Naive thymus-derived CD8-positive, alpha-beta T cell (primary cell): Measurements from ENCODE around the gene MEAK7. TPM values are rescaled to one million over a fixed set of nuclear protein-coding genes. Genes with fewer than 3 reads are reported as not detected.

Source experiments
- ATAC-seq, 2 donors: fragments of 150-1000 bp; cut with Tn5 transposase in 1 of 2; sonication (Bioruptor Pico), chemical (Tn5 transposase) in 1 of 2; 1 replicate in 1 of 2; 2 replicates in 1 of 2; pipeline ENCODE4 v1.10.0; 2021; ENCODE audit warnings: mild to moderate bottlenecking in 2 of 2, moderate library complexity in 2 of 2
- POLR2A ChIA-PET: fragments of 350-600 bp; sonication (Branson Sonifier 250); formaldehyde crosslinking; loops from one replicate; lab custom pipeline; 2021; ENCODE audit warnings: antibody characterized with exemption; lab: Charles Lee
- DNase-seq, 10 donors: peaks; one replicate each; pipeline versions ENCODE4 v3.0.0 to v3.0.0-alpha.2; 2020 to 2022
- H3K27ac Mint-ChIP-seq, 10 donors: one replicate each; pipeline ENCODE4 v1.8.0; 2020 to 2022; ENCODE audit warnings: mild to moderate bottlenecking in 10 of 10, mixed read lengths in 10 of 10, moderate library complexity in 4 of 10, inconsistent platforms in 1 of 10
- H3K27me3 Mint-ChIP-seq, 5 donors: one replicate each; pipeline ENCODE4 v1.8.0; 2021 to 2022; ENCODE audit warnings: mixed read lengths in 5 of 5
- H3K36me3 Mint-ChIP-seq, 3 donors: one replicate each; pipeline ENCODE4 v1.8.0; 2020 to 2022; ENCODE audit warnings: mixed read lengths in 3 of 3, mild to moderate bottlenecking in 2 of 3, inconsistent platforms in 1 of 3
- H3K4me1 Mint-ChIP-seq, 4 donors: one replicate each; pipeline ENCODE4 v1.8.0; 2021 to 2022; ENCODE audit warnings: mixed read lengths in 4 of 4
- H3K4me3 Mint-ChIP-seq, 10 donors: one replicate each; pipeline ENCODE4 v1.8.0; 2020 to 2022; ENCODE audit warnings: mild to moderate bottlenecking in 10 of 10, mixed read lengths in 10 of 10, moderate library complexity in 6 of 10, inconsistent platforms in 1 of 10
- H3K9me3 Mint-ChIP-seq, 9 donors: one replicate each; pipeline ENCODE4 v1.8.0; 2020 to 2022; ENCODE audit warnings: mixed read lengths in 9 of 9, mild to moderate bottlenecking in 3 of 9, inconsistent platforms in 1 of 9, moderate library complexity in 1 of 9
- polyA plus RNA-seq, 3 donors: library from polyadenylated mRNA; unstranded; fragments of 300-500 nt; fragmentation: Illumina TruSeq; gene quantifications; one replicate each; pipeline ENCODE4 v1.2.3, GENCODE V29; 2021
- total RNA-seq, 8 experiments: library from RNA in 2 of 8; stranded (reverse) in 2 of 8; gene quantifications; one replicate each; pipeline ENCODE4 v1.2.3 and lab custom pipeline; 2021 to 2026

Gene MEAK7
- total and polyA plus RNA-seq, 5 experiments from 2014 or later = 3.7 to 8.9 (median 6.7) TPM

DNA sequence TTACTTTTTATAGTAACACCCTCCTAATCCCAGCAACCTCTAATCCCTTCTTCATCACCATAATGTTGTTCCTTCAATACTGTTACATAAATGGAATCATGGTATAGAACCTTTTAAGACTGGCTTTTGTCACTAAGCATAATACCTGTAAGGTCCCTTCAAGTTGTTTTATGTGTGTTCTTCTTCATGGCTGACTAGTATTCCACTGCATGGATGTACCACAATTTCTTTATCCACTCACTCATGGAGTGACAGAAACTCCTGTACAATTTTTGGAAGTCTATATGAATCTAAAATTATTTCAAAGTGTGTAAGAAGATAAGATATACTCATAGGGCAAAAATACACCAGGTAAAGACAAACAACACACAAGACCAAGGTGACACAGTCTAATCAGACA lies 36.8 kb downstream of the MEAK7 start:
- Mint-ChIP-seq H3K27me3 (no peaks in the 10 kb centered on the region), H3K9me3 (peaks cover 0 to 18% (median 9%) of the 10 kb centered on the region in 9 donors), H3K27ac (no peak overlapping the region), H3K4me3 (peak overlapping the region in 1 of 10 donors; percentile 12), H3K36me3 (peaks cover 5 to 27% (median 23%) of the 10 kb centered on the region in 3 donors), H3K4me1 (no peaks in the 10 kb centered on the region)
- POLR2A ChIA-PET = no interaction called here
- DNase-seq (no peak), ATAC-seq (no peak)

DNA sequence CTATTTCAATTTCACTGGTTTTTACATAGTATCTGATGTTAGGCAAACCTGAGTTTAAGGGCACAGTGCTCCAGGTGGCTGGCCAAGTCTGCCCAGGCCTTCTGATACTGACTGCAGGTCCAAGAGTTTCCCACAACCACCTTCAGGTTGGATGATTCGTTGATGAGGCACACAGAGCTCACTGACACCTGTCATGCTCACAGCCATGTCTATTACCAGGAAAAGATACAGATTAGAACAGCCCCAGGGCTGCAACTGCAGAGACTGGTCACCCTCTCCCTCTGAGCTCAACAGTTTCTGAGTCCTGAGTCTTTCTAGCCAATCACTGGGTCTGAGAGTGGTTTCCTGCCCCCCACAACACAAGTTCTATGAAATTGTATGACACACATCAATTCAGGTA lies 37.2 kb downstream of the MEAK7 start:
- POLR2A ChIA-PET = no interaction called here
- peaks cover 5 to 27% (median 23%) of the 10 kb centered on the region in 3 donors for H3K36me3 Mint-ChIP-seq

DNA sequence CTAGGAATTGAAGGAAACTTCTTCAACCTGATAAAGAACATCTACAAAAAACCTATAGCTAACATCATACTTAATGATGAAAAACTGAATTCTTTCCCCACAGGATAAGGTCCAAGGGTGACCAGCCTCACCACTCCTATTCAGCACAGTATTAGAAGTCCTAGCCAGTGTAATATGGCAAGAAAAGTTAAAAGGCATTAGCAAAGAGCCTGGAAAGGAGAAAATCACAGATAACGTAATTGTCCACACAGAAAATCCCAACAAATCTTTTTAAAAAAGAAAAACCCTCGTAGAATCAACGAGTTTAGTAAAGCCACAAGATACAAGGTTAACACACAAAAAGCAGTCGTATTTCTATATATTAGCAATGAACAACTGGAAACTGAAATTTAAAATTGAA lies 37.8 kb downstream of the MEAK7 start:
- H3K27ac Mint-ChIP-seq = no peak overlapping the region
- H3K4me1 Mint-ChIP-seq = peaks cover 0 to 4% (median under 1%) of the 10 kb centered on the region in 4 donors
- peaks cover 0 to 18% (median 9%) of the 10 kb centered on the region in 9 donors for H3K9me3 Mint-ChIP-seq
- DNase-seq = no peak
- POLR2A ChIA-PET = no interaction called here
- no peak for ATAC-seq
- no peak overlapping the region for H3K4me3 Mint-ChIP-seq
- H3K36me3 Mint-ChIP-seq = peaks cover 5 to 24% (median 22%) of the 10 kb centered on the region in 3 donors
- H3K27me3 Mint-ChIP-seq = no peaks in the 10 kb centered on the region

More for the DNA sequence above, 37.2 kb downstream of the MEAK7 start:
- Mint-ChIP-seq H3K27me3 (no peaks in the 10 kb centered on the region), H3K4me1 (no peaks in the 10 kb centered on the region), H3K9me3 (peaks cover 0 to 18% (median 9%) of the 10 kb centered on the region in 9 donors), H3K4me3 (no peak overlapping the region), H3K27ac (no peak overlapping the region)
- ATAC-seq (no peak), DNase-seq (peak in 1 of 10 donors; percentile 7)

DNA sequence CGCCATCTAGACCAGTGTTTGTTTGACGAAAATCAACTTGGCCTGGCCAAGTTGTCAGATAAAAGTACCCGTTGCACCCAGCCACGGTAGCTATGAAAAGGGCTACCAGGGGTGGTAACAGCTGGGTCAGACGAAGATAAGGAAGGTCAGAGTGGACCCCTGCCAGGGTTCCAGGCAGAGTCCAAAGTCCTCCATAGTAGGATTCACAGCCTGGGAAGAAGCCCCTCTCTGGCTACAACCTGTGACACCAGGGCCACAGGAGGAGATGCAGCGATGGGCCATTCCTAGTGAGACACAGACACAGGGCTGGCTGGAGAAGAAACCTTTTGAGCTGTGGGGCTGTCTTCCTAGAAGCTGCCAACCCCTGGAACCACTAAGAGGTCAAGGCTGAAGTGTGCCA lies 39.3 kb downstream of the MEAK7 start:
- peaks cover 0 to 7% (median 3%) of the 10 kb centered on the region in 4 donors for H3K4me1 Mint-ChIP-seq
- H3K27ac Mint-ChIP-seq = no peak overlapping the region
- ATAC-seq (no peak), DNase-seq (peak in 1 of 10 donors; percentile 14)
- peaks cover 0 to 18% (median 9%) of the 10 kb centered on the region in 9 donors for H3K9me3 Mint-ChIP-seq
- H3K4me3 Mint-ChIP-seq = no peak overlapping the region
- POLR2A ChIA-PET = no interaction called here
- H3K27me3 Mint-ChIP-seq = no peaks in the 10 kb centered on the region
- H3K36me3 Mint-ChIP-seq = peaks cover 5 to 23% (median 21%) of the 10 kb centered on the region in 3 donors

DNA sequence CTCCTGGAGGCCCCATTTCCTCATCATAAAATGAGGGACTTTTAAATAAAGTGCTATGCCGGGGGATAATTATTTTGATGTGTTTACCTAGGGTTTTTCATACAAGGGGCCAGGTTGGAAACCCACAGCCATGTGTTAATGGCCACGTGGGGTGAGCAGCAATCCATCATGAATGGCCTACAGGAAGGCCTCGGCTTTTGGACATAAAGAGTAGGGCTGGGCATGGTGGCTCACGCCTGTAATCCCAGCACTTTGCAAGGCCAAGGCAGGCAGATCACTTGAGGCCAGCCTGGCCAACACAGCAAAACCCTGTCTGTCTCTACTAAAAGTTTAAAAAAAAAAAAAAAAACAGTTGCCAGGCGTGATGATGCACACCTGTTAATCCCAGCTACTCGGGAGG lies 40.3 kb downstream of the MEAK7 start:
- DNase-seq = peak in 1 of 10 donors; percentile 14
- POLR2A ChIA-PET = no interaction called here

DNA sequence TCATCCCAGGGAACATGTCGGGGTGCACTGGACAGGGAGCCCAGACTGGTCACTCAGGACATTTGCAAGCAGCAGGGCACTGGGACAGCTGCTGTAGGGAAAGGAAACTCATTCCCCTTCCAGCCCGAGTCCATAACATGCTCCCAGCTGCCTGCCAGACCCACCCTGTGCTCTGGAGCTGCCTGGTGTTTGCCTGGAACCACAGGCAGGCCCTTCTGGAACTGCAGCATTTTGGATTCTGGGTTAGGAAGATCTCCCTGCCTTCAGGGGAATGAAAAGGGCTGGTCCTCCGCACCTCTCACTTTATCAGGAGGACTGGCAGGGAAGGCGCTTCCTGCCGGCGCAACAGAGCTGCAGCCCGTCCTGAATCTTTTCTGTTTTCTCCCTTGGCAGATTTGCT lies 41.2 kb downstream of the MEAK7 start:
- no peaks in the 10 kb centered on the region for H3K27me3 Mint-ChIP-seq
- ATAC-seq = no peak
- DNase-seq = peak in 1 of 10 donors; percentile 3
- POLR2A ChIA-PET = no interaction called here
- H3K27ac Mint-ChIP-seq = no peak overlapping the region
- peaks cover 0 to 7% (median 3%) of the 10 kb centered on the region in 4 donors for H3K4me1 Mint-ChIP-seq
- H3K9me3 Mint-ChIP-seq = peaks cover 0 to 18% (median 10%) of the 10 kb centered on the region in 9 donors
- peaks cover 5 to 22% (median 21%) of the 10 kb centered on the region in 3 donors for H3K36me3 Mint-ChIP-seq
- H3K4me3 Mint-ChIP-seq = no peak overlapping the region

More for the DNA sequence above, 40.3 kb downstream of the MEAK7 start:
- Mint-ChIP-seq H3K4me1 (peaks cover 0 to 7% (median 3%) of the 10 kb centered on the region in 4 donors), H3K27me3 (no peaks in the 10 kb centered on the region), H3K27ac (peak overlapping the region in 1 of 10 donors; percentile 13), H3K4me3 (no peak overlapping the region), H3K9me3 (peaks cover 0 to 18% (median 9%) of the 10 kb centered on the region in 9 donors), H3K36me3 (peaks cover 5 to 23% (median 21%) of the 10 kb centered on the region in 3 donors)
- no peak for ATAC-seq

DNA sequence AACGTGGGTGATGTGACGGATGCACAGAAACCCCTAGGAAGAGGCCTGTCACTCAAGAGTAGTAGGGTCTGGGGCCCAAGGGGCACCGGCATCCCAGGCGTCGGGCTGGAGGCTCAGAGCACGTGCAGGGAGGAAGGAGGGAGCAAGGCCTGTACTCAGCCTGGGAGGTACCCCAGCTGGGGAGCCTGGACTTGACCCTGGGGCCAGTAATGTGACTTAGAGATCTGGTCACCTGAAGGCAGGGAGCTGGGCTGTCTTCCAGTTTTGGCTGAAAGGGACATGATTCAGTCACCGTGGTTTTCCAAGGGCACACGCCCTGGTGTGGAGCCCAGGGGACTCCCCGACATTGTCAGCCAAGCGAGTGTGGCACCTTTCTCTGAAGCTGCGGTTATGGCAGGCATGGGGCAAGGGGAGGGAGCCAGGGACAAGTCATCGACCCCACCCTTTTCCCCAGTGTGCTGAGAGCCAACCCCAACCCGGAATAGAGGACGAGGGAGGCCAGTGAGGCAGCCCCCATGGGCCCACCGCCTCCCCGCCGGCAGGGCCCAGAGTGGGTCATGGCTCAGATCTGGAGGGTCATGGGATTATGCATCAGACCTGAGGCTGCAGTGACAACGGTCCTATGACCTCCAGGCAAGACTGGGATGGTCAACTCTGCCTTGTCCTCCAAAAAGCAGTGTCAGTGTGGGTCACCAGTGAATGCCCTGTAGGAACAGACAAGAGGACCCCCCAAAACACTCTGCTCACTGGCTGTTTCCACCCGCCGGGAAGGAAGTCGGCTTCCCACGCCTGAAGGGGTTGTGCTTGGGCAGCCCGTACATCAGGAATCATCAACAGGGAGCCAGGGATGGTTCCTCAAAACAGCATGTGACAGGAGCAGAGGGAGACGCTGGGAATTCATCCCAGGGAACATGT lies 41.9 kb downstream of the MEAK7 start:
- H3K4me3 Mint-ChIP-seq = no peak overlapping the region
- H3K27me3 Mint-ChIP-seq = no peaks in the 10 kb centered on the region
- DNase-seq (peak in 1 of 10 donors; percentile 51), ATAC-seq (no peak)
- POLR2A ChIA-PET = no interaction called here
- H3K36me3 Mint-ChIP-seq = peaks cover 5 to 15% (median 14%) of the 10 kb centered on the region in 3 donors
- peak overlapping the region in 3 of 10 donors; percentile 32 to 39 (median 33) for H3K27ac Mint-ChIP-seq
- peaks cover 0 to 7% (median 3%) of the 10 kb centered on the region in 4 donors for H3K4me1 Mint-ChIP-seq
- peaks cover 0 to 16% (median 9%) of the 10 kb centered on the region in 9 donors for H3K9me3 Mint-ChIP-seq

DNA sequence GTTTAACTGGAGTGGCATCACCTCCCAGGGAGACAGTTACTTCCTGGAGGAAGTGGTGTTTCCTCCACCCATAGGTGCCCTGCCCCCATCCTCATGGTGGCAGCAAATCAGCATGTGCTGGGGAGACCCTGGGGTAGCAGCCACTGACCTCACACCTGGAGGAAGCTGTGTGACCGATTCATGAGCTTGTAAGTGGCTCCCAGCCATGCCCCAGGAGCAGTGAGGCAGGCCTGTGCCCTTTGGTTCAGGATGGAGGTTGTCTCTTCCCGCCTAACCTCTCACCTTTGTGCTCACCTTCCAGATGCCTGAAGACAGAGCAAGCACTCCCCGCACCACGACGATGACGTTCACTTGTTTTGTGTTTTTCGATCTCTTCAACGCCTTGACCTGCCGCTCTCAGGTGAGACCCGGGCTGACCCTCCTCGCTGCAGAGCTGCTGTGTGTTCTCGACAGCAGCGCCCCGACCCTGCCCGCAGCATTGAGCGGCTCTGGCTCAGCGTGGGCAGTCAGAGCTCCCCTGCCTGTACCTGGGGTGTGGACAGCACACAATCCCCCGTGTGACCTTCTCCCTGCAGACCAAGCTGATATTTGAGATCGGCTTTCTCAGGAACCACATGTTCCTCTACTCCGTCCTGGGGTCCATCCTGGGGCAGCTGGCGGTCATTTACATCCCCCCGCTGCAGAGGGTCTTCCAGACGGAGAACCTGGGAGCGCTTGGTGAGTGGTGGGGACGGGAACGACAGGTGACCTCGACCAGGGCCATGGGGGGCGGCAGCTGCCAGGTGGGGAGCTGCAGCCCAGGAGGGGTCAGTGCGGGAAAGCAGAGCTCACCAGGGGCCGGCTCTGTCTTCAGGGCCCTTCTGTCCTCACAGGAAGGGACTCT lies 42.8 kb downstream of the MEAK7 start:
- Mint-ChIP-seq H3K4me3 (peak overlapping the region in 1 of 10 donors; percentile 26), H3K4me1 (peaks cover 0 to 7% (median 3%) of the 10 kb centered on the region in 4 donors), H3K27ac (peak overlapping the region in 2 of 10 donors; percentile 33 to 90), H3K27me3 (no peaks in the 10 kb centered on the region), H3K9me3 (peaks cover 0 to 11% (median 3%) of the 10 kb centered on the region in 9 donors), H3K36me3 (peaks cover 3 to 7% (median 5%) of the 10 kb centered on the region in 3 donors)
- peak in 1 of 10 donors; percentile 41 for DNase-seq
- ATAC-seq = no peak
- POLR2A ChIA-PET = no interaction called here

DNA sequence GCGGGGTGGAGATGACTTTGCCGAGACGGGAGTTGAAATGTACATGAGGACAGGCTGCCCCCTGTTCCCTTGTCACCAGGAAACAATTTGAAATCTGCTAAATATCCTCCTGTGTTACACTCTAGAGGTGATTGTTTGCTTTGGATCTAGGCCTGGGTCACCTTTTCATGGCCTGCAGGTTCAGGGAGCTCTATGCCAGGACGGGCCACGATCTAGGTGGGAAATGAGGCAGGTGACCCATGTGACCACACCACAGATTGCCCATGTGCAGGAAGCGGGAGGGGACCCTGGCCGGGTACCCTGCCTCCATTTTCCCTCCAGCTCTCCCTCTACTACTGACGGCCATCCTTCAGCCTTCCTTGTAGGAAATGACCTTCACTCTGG lies 43.4 kb downstream of the MEAK7 start:
- peaks cover 0 to 2% (median 0%) of the 10 kb centered on the region in 3 donors for H3K36me3 Mint-ChIP-seq
- POLR2A ChIA-PET = no interaction called here
- peak overlapping the region in 2 of 10 donors; percentile 17 to 68 for H3K27ac Mint-ChIP-seq

DNA sequence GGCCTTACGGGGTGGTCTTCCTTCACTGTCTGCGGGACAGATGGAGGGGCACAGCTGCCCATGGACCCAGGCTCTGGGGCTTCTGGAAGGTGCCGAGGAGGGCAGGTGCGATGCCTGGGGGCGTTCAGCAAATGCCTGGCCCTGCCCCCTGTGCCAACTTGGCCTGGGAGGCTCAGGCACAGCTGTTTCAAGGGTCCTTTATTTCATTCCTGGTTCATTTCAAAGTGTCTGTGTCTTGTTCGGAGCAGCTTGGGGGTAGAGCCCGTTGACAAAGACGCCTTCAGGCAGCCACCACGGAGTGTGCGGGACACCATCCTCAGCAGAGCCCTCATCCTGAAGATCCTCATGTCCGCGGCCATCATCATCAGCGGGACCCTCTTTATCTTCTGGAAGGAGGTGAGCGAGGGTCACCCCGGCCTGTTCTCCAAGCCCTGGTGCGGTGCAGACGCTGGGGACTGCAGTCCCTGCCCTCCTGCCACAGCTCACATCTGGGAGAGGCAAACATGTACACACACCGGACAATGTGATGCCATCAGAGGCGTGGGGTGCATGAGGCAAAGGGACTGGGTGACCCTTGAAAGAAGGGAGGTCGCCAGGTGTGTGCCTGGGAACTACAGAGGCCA lies 43.9 kb downstream of the MEAK7 start:
- Mint-ChIP-seq H3K36me3 (peaks cover 0 to 2% (median 0%) of the 10 kb centered on the region in 3 donors), H3K27me3 (no peaks in the 10 kb centered on the region), H3K4me3 (no peak overlapping the region), H3K27ac (peak overlapping the region in 2 of 10 donors; percentile 17 to 68), H3K9me3 (peaks cover 0 to 4% (median 0%) of the 10 kb centered on the region in 9 donors), H3K4me1 (peaks cover 0 to 7% (median 3%) of the 10 kb centered on the region in 4 donors)
- peak in 1 of 10 donors; percentile 51 for DNase-seq
- POLR2A ChIA-PET = no interaction called here
- ATAC-seq = no peak

More for the DNA sequence above, 43.4 kb downstream of the MEAK7 start:
- Mint-ChIP-seq H3K4me1 (peaks cover 0 to 7% (median 3%) of the 10 kb centered on the region in 4 donors), H3K9me3 (peaks cover 0 to 4% (median 0%) of the 10 kb centered on the region in 9 donors), H3K27me3 (no peaks in the 10 kb centered on the region), H3K4me3 (no peak overlapping the region)
- DNase-seq (peak in 1 of 10 donors; percentile 27), ATAC-seq (no peak)

DNA sequence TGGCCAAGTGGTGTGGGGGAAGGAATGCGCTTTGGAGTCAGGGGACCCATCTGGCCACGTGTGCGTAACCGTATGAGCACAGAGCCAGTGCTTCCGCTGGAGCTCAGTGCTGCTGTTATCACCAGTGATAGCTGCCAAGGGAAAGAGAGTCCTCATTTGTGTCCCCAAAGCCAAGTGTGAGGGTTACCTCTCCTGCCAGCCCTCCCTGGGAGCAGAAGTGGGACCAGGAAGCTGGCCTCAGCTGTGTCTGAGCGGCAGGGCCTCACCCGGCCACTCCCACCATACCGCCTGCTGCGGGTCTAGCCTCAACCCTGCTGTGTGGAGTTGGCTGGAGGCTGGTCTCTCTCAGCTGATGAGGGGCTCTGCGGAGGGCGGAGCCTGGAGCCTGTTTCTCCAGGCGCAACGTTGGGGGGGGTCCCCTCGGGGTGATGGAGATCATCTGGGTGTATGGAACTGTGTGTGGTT lies 44.5 kb downstream of the MEAK7 start:
- DNase-seq (peak in 1 of 10 donors; percentile 34), ATAC-seq (no peak)
- Mint-ChIP-seq H3K36me3 (peaks cover 0 to 2% (median 0%) of the 10 kb centered on the region in 3 donors), H3K27ac (no peak overlapping the region), H3K27me3 (no peaks in the 10 kb centered on the region), H3K4me3 (no peak overlapping the region), H3K4me1 (peaks cover 0 to 7% (median 3%) of the 10 kb centered on the region in 4 donors), H3K9me3 (peaks cover 0 to 4% (median 0%) of the 10 kb centered on the region in 9 donors)
- POLR2A ChIA-PET = no interaction called here

DNA sequence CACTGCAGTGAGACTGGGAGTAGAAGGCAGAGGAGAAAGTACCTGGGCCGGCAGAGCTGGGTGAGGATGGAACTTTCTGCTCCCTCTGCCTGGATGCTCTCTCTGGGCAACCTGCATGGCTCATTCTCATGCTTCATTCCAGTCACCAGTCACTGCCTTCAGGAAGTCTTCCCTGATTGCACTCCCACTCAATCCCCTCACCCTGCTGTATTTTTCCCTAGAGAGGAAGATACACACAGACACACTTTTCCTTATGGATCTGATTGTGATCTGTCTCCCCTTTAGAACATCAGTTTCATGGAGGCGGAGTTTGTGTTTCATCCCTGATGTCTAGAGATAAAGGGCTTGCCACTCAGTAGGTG lies 44.9 kb downstream of the MEAK7 start:
- Mint-ChIP-seq H3K27ac (no peak overlapping the region), H3K4me1 (peaks cover 0 to 7% (median 3%) of the 10 kb centered on the region in 4 donors), H3K36me3 (peaks cover 0 to 2% (median 0%) of the 10 kb centered on the region in 3 donors), H3K4me3 (no peak overlapping the region), H3K27me3 (no peaks in the 10 kb centered on the region), H3K9me3 (peaks cover 0 to 4% (median 0%) of the 10 kb centered on the region in 9 donors)
- POLR2A ChIA-PET = no interaction called here
- DNase-seq (no peak), ATAC-seq (no peak)
